IMR-90 (cell line): ENCODE measurements around the gene ITPK1.

ENCODE experiments used
- BHLHE40 ChIP-seq: fragments of 150-350 bp; IDR thresholded peaks from 2 replicates; pipeline ENCODE4 v1.6.1; 2016; ENCODE audit warnings: mild to moderate bottlenecking, low read depth, low read length
- CTCF ChIP-seq: conservative IDR thresholded peaks from 2 replicates; pipeline ENCODE4 v1.5.1; 2012; ENCODE audit warnings: mild to moderate bottlenecking, low read depth, low read length, improper control_type of control experiment
- MAFK ChIP-seq: IDR thresholded peaks from 2 replicates; pipeline ENCODE4 v1.6.1; 2012; ENCODE audit warnings: low read depth, low read length, improper control_type of control experiment
- NFE2L2 ChIP-seq: fragments of 150-350 bp; IDR thresholded peaks from 2 replicates; pipeline ENCODE4 v1.6.1; 2016; ENCODE audit warnings: low read depth, mild to moderate bottlenecking, low read length
- POLR2A ChIP-seq: IDR thresholded peaks from 2 replicates; pipeline ENCODE4 v1.6.1; 2012; ENCODE audit warnings: mild to moderate bottlenecking, low read depth, low read length
- SMC3 ChIP-seq: fragments of 150-350 bp; IDR thresholded peaks from 2 replicates; pipeline ENCODE4 v1.6.1; 2016; ENCODE audit warnings: low read depth, mild to moderate bottlenecking, antibody characterized with exemption, low read length, moderate library complexity

- TF ChIP-seq NFE2L2 (no peak), MAFK (no peak), CTCF (no peak), BHLHE40 (no peak), SMC3 (no peak), POLR2A (no peak)
Measured at GRCh38 chr14:92978229-92979021, 137.3 kb downstream of the ITPK1 start.
